ENCODE data around the gene LHX3.

Gene LHX3

DNA sequence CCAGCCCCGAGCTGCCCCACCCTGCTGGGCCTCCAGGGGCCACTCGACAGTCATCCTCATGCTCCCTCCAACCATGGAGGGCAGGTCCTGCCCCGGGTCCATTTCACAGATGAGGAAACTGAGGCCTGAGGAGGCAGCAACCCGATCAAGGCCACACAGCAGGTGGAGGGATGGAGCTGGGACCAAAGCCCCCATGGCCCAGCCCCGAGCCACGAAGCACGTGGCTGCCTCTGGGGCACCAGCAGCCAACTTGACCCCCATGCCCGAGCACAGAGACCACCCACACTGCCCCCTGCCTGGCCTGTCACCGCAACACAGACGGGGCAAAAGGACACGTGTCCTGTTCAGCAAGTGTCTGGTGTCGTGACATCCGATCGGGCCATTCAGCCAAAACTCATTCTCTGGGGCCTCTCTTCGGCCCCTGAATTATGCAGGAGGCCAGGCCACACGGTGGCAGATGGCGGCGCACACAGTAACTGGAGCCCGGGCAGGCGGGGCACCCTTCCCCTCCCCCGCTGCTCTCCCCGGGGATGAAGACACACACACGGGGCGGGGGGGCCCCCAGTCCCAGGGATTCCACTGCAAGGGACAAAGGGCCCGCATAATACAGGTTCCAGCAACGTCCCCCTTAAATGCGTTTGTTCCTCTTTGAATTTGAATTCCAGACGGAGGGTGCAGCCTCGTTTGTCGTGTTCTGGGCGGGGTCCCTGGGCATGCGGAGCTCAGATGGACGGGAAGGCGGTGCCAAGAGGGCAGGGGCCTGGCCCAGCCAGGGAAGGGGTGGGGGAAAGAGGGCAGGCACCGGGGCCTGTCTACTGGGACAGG, 56.8 kb downstream of the LHX3 start:
- DNase-seq (ENCODE audit: extremely low spot score, insufficient read length, low read depth), result no peak
- FAIRE-seq, result no peak

DNA sequence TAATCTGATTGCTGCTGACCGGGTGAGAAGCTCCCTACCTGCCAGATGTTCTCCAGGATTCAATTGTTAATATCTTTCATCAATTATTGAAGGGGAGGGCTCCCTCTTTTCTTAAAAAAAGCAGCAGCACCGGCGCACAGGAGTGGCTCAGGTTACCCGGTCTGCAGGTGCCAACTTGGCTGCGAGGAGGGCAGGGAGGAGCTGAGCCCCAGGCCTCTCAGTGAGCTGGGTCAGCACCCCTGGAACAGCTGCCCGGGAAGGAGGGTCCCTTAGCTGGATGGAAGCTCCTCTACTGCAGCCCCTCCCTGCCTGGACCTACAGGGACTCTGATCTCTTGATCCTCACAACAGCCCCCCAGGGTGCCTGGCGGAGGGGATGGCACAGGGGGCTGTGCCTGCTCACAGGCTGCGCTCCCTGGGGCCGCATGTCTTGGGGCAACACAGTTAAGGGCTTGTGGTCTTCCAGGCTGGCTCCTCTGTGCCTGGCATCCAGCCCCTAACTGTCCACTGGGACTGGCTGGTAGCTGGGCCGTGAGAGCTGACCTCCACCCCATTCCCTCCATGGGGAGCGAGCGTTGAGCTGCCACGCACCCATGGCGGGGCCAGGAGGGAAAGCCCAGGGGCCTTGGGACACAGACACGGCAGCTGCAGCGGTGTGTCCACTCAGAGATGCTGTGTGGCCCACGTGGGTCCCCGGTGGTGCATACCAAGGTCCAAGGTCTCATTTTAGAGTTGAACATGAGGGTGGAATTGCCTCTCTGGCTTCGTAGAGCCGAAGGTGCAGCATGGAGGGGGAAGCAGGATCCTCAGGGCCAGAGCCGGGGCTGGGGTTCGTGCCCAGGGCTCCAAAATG, 57.7 kb downstream of the LHX3 start:
- FAIRE-seq, result no peak
- DNase-seq (ENCODE audit: extremely low spot score, insufficient read length, low read depth), result no peak
